C4-2B (cell line): ENCODE data around the gene ACTR6.

Experiments used
- ZFX ChIP-seq: fragments of 450-650 bp; IDR thresholded peaks from 2 replicates; pipeline ENCODE4 v1.6.1; 2017
- TF ChIP-seq, protein P1 (sequence below): fragments of 450-650 bp; conservative IDR thresholded peaks from 2 replicates; pipeline ENCODE4 v1.5.1; 2017; ENCODE audit warnings: mild to moderate bottlenecking

DNA sequence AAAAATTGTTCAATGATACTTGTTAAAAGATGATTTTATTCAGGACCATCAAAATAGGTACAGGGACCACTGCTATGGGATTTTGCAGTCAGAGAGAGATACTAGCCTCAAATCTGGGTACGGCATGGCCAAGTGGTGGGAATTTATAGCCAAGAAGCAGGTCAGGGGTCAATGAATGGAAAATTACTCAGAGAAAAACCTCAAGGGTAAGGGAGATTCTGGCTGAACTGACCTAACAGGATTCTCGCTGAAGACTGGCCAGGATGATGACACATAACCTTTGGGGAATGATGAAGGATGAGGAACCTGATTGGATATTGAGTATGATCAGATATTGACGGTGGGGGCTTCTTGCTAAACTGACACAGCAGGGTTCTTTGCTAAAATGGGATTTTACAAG lies 33.6 kb downstream of the ACTR6 start:
- TF ChIP-seq, protein P1, sequence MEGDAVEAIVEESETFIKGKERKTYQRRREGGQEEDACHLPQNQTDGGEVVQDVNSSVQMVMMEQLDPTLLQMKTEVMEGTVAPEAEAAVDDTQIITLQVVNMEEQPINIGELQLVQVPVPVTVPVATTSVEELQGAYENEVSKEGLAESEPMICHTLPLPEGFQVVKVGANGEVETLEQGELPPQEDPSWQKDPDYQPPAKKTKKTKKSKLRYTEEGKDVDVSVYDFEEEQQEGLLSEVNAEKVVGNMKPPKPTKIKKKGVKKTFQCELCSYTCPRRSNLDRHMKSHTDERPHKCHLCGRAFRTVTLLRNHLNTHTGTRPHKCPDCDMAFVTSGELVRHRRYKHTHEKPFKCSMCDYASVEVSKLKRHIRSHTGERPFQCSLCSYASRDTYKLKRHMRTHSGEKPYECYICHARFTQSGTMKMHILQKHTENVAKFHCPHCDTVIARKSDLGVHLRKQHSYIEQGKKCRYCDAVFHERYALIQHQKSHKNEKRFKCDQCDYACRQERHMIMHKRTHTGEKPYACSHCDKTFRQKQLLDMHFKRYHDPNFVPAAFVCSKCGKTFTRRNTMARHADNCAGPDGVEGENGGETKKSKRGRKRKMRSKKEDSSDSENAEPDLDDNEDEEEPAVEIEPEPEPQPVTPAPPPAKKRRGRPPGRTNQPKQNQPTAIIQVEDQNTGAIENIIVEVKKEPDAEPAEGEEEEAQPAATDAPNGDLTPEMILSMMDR = no peak
- TF ChIP-seq ZFX = no peak
